HG03558 (cell line): ENCODE data around the gene C18orf63.

ENCODE experiments used
- ATAC-seq: cut with Tn5 transposase; IDR thresholded peaks from one replicate; pipeline ENCODE4 v1.9.1; 2021; ENCODE audit warnings: moderate number of reproducible peaks; ENCODE audit not compliant: unreplicated experiment; ENCODE audit errors: extremely low read depth

The C18orf63 gene

DNA sequence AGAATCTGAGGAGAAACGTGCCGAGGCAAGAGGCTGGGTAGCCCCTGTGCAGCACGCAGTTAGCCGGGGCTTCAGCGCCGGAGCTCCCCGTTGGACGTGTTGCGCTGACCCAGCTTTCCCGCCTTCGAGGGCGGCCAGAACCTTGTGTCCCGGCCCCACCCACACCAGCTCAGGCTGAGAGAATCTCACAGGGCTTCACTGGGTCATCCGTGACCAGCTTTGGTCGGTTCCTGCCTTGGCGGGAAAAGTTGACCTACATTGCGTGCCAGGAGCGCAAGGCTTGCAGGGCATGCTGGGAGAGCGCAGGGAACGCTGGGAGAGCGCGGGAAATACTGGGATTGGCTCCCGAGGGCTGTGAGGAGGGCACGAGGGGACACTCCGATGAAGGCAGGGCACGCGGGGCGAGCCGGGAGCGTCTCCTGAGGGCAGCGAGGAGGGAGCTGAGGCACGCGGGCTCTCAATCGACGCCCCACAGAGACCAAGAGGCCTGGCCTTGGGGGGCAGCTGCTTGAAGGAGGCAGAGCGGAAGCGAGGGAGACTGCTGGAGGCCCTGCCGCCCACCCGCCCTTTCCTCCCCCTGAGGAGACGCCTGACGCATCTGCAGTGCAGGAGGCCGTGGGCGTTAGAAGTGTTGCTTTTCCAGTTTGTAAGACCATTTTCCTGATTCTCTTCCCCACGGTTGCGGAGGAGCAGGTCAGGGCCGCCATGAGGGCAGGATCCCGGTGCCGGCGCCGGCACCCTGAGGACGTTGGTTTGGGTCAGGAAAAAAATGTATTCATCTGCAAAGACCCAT, at the start of gene C18orf63:
Gene C18orf63 (plus strand): TSS at position 376 of the 793 bp plus-strand sequence. CDS start 2,027 bp downstream, outside the sequence.
- ATAC-seq: no peak

DNA sequence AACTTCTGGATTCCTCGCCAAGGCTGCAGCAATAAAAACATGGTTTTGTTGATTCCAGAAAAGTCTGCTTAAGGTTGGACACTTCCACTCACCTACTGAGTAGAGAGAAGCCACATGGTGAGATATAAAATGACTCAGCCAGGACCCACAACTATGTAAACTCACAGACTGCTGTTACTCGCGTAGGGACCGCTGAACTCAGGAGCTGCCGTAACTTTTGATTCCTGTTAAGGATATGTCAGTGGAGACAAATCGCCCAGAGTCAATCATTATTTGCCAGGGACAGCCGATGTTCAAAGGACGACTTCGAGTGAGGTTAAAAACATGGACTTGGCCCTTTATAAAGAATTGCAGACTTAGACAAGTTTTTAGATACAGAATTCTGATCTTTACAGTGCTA, 49.5 kb upstream of the C18orf63 start:
- no peak for ATAC-seq

DNA sequence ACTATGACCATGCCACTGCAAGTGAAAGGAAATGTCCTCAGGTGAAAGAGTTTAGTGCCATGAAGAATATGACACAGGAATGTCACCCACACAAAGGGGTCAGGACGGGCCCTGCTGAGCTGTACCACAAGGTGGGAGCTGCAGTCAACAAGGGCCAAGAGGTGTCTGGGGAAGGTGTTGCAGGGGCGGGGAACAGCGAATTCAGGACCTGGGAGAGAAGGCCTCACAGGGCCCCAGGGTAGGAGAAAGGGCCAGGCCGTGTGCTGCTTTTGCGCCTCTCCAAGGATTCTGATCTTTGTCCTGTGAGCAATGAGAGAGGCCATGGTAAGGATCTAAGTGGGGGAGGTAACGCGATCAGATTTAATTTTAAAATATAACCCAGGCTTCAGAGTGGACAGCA, 47.5 kb upstream of the C18orf63 start:
- no peak for ATAC-seq

DNA sequence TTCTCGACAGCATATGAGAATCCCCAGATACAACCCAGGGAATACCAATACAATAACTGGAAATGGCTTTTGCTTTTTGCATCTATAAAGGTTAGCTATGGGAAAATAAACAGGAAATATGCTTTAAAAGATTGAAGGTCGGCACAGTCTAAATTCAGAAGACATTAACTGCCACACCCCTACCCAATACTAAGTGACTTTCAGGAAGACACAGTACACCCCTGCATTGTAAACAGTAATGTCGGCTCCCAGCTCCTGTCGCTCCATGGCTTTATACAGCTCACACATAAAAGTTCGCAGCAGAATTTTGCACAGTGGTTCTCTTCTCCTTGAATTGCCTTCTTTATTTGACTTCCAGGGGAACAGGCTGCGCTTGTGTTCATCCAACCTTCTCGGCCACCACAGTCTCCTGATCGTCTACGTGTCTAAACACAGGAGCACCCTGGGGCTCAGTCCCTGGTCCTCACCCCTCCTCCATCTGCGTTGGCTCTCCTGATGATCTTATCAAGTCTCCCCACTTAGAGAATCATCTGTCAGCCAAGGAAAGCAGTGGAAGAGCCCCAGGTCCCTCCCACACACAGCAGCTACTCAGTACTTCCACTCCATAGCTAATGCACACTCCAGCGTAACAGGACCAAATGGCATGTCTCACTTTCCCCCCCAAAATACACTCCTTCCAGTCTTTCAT, 46.6 kb upstream of the C18orf63 start:
- ATAC-seq: no peak

GRCh38 chr18:74271635-74272034, 44.0 kb upstream of the C18orf63 start:
- ATAC-seq: no peak

DNA sequence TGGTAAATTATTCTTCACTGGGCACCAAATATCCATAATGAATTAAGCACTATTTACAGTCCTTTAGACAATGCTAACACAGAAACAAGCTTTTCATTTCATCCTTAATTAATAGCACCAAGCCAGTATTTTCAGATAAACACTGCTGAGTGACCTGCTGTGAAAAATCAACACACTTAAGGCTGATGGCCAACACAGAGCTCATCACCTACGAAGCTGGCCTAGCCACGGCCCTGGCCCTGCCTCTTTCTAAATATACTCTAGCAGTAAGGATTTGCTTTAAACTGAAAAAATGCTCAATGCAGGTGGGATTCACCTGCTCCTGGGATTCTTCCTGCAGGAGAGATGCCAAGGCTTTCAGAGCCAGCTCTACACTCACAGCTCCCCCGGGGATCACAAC, 42.2 kb upstream of the C18orf63 start:
- ATAC-seq: no peak

DNA sequence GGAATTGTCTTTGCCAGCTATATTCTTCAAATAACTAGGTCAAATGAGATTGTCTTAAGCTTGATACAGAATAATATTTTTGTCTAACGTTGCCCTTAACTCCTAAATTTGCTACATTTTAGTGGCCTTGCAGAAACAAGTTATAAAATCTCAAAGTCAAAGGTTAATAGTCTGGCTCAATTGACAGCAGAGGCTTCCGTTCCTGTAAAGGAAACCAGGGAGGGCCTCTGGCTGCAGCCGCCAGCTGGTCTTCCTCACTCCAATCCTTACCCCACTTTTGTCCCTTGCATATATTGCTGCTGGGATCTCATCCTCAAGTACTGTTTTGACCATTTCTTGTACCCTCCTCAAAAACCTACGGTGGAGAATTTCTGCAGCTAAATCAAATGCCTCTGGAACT, 40.9 kb upstream of the C18orf63 start:
- no peak for ATAC-seq

- ATAC-seq: no peak
These were observed 39.9 kb upstream of the C18orf63 start for GRCh38 chr18:74275736-74276135.

- ATAC-seq: no peak
These were observed 39.0 kb upstream of the C18orf63 start for GRCh38 chr18:74276609-74277008.

DNA sequence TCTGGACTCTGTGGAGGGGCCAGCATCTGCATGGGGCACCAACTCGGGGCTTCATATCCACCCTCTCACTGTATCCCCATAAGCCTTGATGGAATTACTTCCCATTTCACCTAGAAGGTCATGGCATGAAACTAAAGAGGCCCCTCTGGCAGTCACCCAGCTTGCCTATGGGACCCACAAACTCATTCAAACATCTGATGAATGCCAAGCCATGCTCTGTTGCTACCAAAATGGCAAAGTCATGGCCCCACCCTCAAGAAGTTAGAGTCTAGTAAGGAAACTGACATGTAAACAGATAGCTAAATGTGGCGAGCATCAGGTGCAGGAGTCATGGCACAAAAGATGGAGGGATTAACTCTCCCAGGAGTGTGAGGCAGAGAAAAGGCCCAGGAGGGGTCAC, 38.3 kb upstream of the C18orf63 start:
- no peak for ATAC-seq

GRCh38 chr18:74278058-74278457, 37.6 kb upstream of the C18orf63 start:
- no peak for ATAC-seq

- ATAC-seq: no peak
These were observed 36.7 kb upstream of the C18orf63 start for GRCh38 chr18:74278983-74279382.

GRCh38 chr18:74281011-74281979, 34.3 kb upstream of the C18orf63 start:
- no peak for ATAC-seq

- ATAC-seq: no peak
These were observed 33.5 kb upstream of the C18orf63 start for GRCh38 chr18:74281980-74282754.

DNA sequence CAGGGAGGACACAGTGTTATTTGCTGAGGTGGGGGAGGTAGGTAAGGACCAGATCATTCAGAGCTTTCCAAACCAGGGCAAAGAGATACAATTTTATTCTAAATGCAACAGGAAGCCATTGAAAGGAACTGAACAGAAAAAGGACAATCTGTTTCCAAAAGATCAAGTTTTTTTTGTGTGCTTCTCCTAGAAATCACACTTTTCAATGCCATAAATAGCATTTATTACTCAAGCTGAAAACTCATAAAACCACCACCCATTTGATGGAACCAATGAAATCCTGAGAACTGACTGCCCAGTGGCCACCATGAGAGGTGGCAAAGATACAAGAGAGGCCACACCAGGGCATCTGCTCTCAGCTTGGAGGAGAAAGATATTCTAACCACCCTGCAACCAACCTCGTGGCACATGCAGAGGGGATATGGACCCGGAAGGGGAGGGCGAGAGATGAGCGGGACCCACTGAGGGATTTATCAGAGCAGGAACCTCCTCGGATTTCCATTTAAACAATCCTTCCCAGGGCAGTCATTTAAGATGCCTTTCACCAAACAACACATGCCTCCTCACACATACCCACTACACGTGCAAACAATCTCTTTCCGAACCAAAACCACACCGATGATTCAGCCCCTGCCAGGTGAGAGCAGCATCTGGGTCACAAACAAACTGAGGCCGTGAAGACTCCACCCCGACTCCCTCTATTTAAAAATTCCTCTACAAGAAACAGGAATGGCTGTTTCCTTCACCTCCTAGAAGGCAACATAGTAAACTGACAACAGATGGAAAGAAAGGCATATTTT, 32.7 kb upstream of the C18orf63 start:
- no peak for ATAC-seq

GRCh38 chr18:74283646-74284045, 32.0 kb upstream of the C18orf63 start:
- no peak for ATAC-seq

GRCh38 chr18:74284191-74284979, 31.3 kb upstream of the C18orf63 start:
- ATAC-seq: no peak

DNA sequence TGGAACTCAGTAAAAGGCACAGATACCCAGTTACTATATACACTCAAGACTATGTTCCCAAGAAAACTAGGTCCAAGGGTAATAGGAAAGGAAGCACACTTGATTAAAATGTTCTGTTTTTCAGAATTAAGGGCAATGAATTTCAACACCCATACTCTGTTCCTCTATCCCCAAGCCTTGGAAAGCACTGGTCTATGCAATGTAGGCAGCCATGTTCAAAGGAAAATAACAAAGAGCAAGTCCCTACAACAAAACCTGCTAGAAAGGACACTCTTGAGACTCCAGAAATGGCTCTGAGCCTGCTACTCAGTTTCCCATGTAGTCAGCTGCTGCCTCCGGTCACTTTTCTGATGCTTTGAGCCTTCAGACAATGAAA, 30.7 kb upstream of the C18orf63 start:
- no peak for ATAC-seq
